Tibial nerve (tissue), 4 donors: ENCODE results near the gene KBTBD6.

Experiments used
- EP300 ChIP-seq, 2 donors: sonication (generic); formaldehyde crosslinking; IDR thresholded peaks; one replicate each; pipeline ENCODE4 v1.6.1; 2017; ENCODE audit warnings: antibody characterized with exemption in 2 of 2, mild to moderate bottlenecking in 1 of 2
- POLR2A ChIP-seq, 2 donors: fragments of 450-650 bp; IDR thresholded peaks; one replicate each; pipeline ENCODE4 v1.6.1; 2017; ENCODE audit warnings: antibody characterized with exemption in 2 of 2, mild to moderate bottlenecking in 2 of 2, moderate library complexity in 2 of 2
- TF ChIP-seq, protein P1 (sequence below), 5 experiments: fragments of 200-600 bp in 3 of 5; fragments of 450-650 bp in 2 of 5; sonication (generic) in 3 of 5; IDR thresholded peaks; one replicate each; pipeline ENCODE4 v1.5.1; 2016 to 2019; ENCODE audit warnings: antibody characterized with exemption in 5 of 5, mild to moderate bottlenecking in 3 of 5, moderate library complexity in 2 of 5

GRCh38 chr13:41122838-41123237 lies 9.8 kb downstream of the KBTBD6 start:
- TF ChIP-seq EP300 (IDR thresholded peaks at IDR 0.05) (no peak), POLR2A (IDR thresholded peaks at IDR 0.05) (no peak)
- TF ChIP-seq, protein P1, sequence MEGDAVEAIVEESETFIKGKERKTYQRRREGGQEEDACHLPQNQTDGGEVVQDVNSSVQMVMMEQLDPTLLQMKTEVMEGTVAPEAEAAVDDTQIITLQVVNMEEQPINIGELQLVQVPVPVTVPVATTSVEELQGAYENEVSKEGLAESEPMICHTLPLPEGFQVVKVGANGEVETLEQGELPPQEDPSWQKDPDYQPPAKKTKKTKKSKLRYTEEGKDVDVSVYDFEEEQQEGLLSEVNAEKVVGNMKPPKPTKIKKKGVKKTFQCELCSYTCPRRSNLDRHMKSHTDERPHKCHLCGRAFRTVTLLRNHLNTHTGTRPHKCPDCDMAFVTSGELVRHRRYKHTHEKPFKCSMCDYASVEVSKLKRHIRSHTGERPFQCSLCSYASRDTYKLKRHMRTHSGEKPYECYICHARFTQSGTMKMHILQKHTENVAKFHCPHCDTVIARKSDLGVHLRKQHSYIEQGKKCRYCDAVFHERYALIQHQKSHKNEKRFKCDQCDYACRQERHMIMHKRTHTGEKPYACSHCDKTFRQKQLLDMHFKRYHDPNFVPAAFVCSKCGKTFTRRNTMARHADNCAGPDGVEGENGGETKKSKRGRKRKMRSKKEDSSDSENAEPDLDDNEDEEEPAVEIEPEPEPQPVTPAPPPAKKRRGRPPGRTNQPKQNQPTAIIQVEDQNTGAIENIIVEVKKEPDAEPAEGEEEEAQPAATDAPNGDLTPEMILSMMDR (IDR thresholded peaks at IDR 0.05): no peak
